Measurements from ENCODE around the gene CCDC15. TPM values are rescaled to one million over a fixed set of nuclear protein-coding genes. Genes with fewer than 3 reads are reported as not detected.

Gene CCDC15
- total and polyA plus RNA-seq, 8 donors, result 0.31 to 15.6 (median 0.92) TPM

- no peak overlapping the region for H3K4me3 ChIP-seq
- no peak for DNase-seq
- no peaks in the 10 kb centered on the region for H3K9me3 ChIP-seq
- TF ChIP-seq CTCF (IDR thresholded peaks at IDR 0.05) (no peak), POLR2A (IDR thresholded peaks at IDR 0.05) (no peak), EP300 (IDR thresholded peaks at IDR 0.05) (no peak), POLR2AphosphoS5 (IDR thresholded peaks at IDR 0.05) (no peak)
- H3K36me3 ChIP-seq, result no peaks in the 10 kb centered on the region
- H3K27ac ChIP-seq, result no peak overlapping the region
- 91 to 97% (median 94%) methylated on average over 11 of the region's 11 CpGs for WGBS, 5 donors
- H3K27me3 ChIP-seq, result peaks cover 0 to 25% (median 0%) of the 10 kb centered on the region in 3 donors
- no peaks in the 10 kb centered on the region for H3K4me1 ChIP-seq
- intact Hi-C loops (cut with DNase I; ENCODE audit: low total_unique reads), result no loop called here
These were observed 124.0 kb downstream of the CCDC15 start for GRCh38 chr11:125078016-125078415.

- intact Hi-C loops (cut with DNase I; ENCODE audit: low total_unique reads), result no loop called here
- Histone ChIP-seq H3K9me3 (no peaks in the 10 kb centered on the region), H3K4me3 (no peak overlapping the region), H3K27ac (no peak overlapping the region), H3K4me1 (no peaks in the 10 kb centered on the region), H3K36me3 (no peaks in the 10 kb centered on the region), H3K27me3 (peaks cover 0 to 26% (median 0%) of the 10 kb centered on the region in 3 donors)
- 88 to 96% (median 92%) methylated on average over 14 of the region's 14 CpGs for WGBS, 5 donors
- no peak for DNase-seq
- TF ChIP-seq POLR2A (IDR thresholded peaks at IDR 0.05) (no peak), EP300 (IDR thresholded peaks at IDR 0.05) (no peak), POLR2AphosphoS5 (IDR thresholded peaks at IDR 0.05) (no peak), CTCF (IDR thresholded peaks at IDR 0.05) (no peak)
These were observed 124.6 kb downstream of the CCDC15 start for GRCh38 chr11:125078516-125079140.

- intact Hi-C loops (cut with DNase I; ENCODE audit: low total_unique reads), result no loop called here
- 80 to 85% (median 81%) methylated on average over 18 of the region's 18 CpGs for WGBS, 5 donors
- H3K27ac ChIP-seq, result no peak overlapping the region
- H3K4me3 ChIP-seq, result no peak overlapping the region
- H3K36me3 ChIP-seq, result no peaks in the 10 kb centered on the region
- peaks cover 0 to 23% (median 0%) of the 10 kb centered on the region in 3 donors for H3K27me3 ChIP-seq
- H3K9me3 ChIP-seq, result no peaks in the 10 kb centered on the region
- no peak for DNase-seq
- no peak for TF ChIP-seq POLR2AphosphoS5 (IDR thresholded peaks at IDR 0.05)
- no peak for TF ChIP-seq POLR2A (IDR thresholded peaks at IDR 0.05)
- TF ChIP-seq EP300 (IDR thresholded peaks at IDR 0.05), result no peak
- TF ChIP-seq CTCF (IDR thresholded peaks at IDR 0.05), result no peak
- H3K4me1 ChIP-seq, result no peaks in the 10 kb centered on the region
These were observed 125.3 kb downstream of the CCDC15 start for GRCh38 chr11:125079151-125079877.

GRCh38 chr11:125079878-125080530, 126.0 kb downstream of the CCDC15 start:
- whole genome bisulfite sequencing, 5 donors, result 86 to 92% (median 92%) methylated on average over 12 of the region's 12 CpGs
- DNase-seq, result no peak
- TF ChIP-seq POLR2AphosphoS5 (IDR thresholded peaks at IDR 0.05), result no peak
- TF ChIP-seq POLR2A (IDR thresholded peaks at IDR 0.05), result no peak
- TF ChIP-seq CTCF (IDR thresholded peaks at IDR 0.05), result no peak
- no peak for TF ChIP-seq EP300 (IDR thresholded peaks at IDR 0.05)
- Histone ChIP-seq H3K9me3 (no peaks in the 10 kb centered on the region), H3K36me3 (no peaks in the 10 kb centered on the region), H3K27ac (no peak overlapping the region), H3K4me3 (no peak overlapping the region), H3K27me3 (peaks cover 0 to 22% (median 0%) of the 10 kb centered on the region in 3 donors), H3K4me1 (no peaks in the 10 kb centered on the region)
- intact Hi-C loops (cut with DNase I; ENCODE audit: low total_unique reads), result no loop called here

Measured in stomach (tissue), 9 donors.